ENCODE results near the gene PSMD13. TPM values are rescaled to one million over a fixed set of nuclear protein-coding genes. Genes with fewer than 3 reads are reported as not detected.

PSMD13 gene
- total RNA-seq, 1 experiment from 2014 or later, result 141 TPM

DNA sequence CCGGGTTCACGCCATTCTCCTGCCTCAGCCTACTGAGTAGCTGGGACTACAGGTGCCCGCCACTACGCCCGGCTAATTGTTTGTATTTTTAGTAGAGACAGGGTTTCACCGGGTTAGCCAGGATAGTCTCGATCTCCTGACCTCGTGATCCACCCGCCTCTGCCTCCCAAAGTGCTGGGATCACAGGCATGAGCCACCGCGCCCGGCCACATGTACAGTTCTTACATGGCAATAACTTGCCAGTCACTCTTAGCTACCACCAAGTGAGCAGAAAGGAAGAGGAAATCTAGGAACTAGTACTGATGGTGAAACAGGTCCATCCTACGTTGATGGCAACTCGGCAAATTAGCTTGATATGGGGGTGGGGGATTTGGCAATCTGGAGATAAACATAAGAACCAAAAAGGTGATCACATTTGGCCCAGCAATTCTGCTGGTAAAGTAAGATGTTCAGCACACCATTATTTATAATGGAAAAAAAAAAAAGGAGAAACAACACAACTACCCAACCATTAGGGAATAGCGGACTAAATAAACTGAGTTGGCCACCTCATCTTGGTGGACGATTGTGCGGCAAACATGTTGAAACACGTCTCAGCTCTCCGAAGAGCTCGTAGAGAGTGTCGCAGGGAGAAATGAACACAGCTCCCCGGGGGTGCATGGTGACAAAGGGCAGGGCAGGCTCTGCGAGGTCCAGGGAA is 46.8 kb downstream of the PSMD13 start:
- H2BK5ac ChIP-seq (ENCODE audit: insufficient read length, low read length), result no peak overlapping the region
- no peak overlapping the region for H2BK15ac ChIP-seq (ENCODE audit: low read depth, low read length)
- H2BK120ac ChIP-seq (ENCODE audit: low read depth, low read length, poor library complexity, severe bottlenecking), result no peak overlapping the region
- H3K79me1 ChIP-seq (ENCODE audit: insufficient read depth, low read depth, low read length, poor library complexity, severe bottlenecking), result no peaks in the 10 kb centered on the region
- no peak for DNase-seq
- H2AFZ ChIP-seq (ENCODE audit: low read length), result no peak overlapping the region
- Mint-ChIP-seq H3K27ac (peak overlapping the region in 2 of 3 experiments; percentile 62 to 68; a peak in 3 of 7 replicates), H3K27me3 (ENCODE audit: low read depth) (peaks cover 13% of the 10 kb centered on the region), H3K36me3 (ENCODE audit: insufficient read depth in 1 of 3, low read depth in 3 of 3) (no peaks in the 10 kb centered on the region; a peak in 3 of 7 replicates), H3K4me1 (peaks cover 25 to 33% of the 10 kb centered on the region in 2 experiments), H3K9me3 (peaks cover 0 to 2% of the 10 kb centered on the region in 2 experiments; a peak in 1 of 5 replicates), H3K4me3 (peak overlapping the region in 1 of 2 experiments; percentile 57; a peak in 2 of 5 replicates)
- no peak overlapping the region for H4K8ac ChIP-seq (replicated peaks; ENCODE audit: insufficient read length, low read depth, low read length)
- no peak overlapping the region for H3K23ac ChIP-seq (ENCODE audit: insufficient read length, low read depth, low read length)
- no peak overlapping the region for H3K56ac ChIP-seq (ENCODE audit: insufficient read length, low read depth, low read length)
- H3K14ac ChIP-seq (ENCODE audit: insufficient read depth, low read length), result no peak overlapping the region
- H3K9me3 ChIP-seq (ENCODE audit: control insufficient read depth, low read depth, low read length), result no peaks in the 10 kb centered on the region
- no peak overlapping the region for H3K27ac ChIP-seq (ENCODE audit: insufficient read length, low read depth, low read length)
- no peak overlapping the region for H3K4me2 ChIP-seq (ENCODE audit: insufficient read depth, insufficient read length, low read length)
- H2AK5ac ChIP-seq (ENCODE audit: insufficient read length, low read length), result no peak overlapping the region
- H2BK20ac ChIP-seq (ENCODE audit: low read depth, low read length, poor library complexity, severe bottlenecking), result no peak overlapping the region
- no CpG with 5 or more reads among the region's 23 CpGs for WGBS (ENCODE audit: extremely low coverage, insufficient read length, low lambda C conversion rate)
- TF ChIP-seq, protein P1, sequence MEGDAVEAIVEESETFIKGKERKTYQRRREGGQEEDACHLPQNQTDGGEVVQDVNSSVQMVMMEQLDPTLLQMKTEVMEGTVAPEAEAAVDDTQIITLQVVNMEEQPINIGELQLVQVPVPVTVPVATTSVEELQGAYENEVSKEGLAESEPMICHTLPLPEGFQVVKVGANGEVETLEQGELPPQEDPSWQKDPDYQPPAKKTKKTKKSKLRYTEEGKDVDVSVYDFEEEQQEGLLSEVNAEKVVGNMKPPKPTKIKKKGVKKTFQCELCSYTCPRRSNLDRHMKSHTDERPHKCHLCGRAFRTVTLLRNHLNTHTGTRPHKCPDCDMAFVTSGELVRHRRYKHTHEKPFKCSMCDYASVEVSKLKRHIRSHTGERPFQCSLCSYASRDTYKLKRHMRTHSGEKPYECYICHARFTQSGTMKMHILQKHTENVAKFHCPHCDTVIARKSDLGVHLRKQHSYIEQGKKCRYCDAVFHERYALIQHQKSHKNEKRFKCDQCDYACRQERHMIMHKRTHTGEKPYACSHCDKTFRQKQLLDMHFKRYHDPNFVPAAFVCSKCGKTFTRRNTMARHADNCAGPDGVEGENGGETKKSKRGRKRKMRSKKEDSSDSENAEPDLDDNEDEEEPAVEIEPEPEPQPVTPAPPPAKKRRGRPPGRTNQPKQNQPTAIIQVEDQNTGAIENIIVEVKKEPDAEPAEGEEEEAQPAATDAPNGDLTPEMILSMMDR (conservative IDR thresholded peaks at IDR 0.05), result no peak
- peaks cover 5% of the 10 kb centered on the region for H3K23me2 ChIP-seq (ENCODE audit: insufficient read length, low read depth, low read length, poor library complexity, severe bottlenecking)
- no peaks in the 10 kb centered on the region for H3K79me2 ChIP-seq (ENCODE audit: insufficient read depth, low read length)
- no peak overlapping the region for H3K9ac ChIP-seq (ENCODE audit: extremely low read depth, insufficient read length, low read length)
- no peak overlapping the region for H2BK12ac ChIP-seq (ENCODE audit: insufficient read length, low read depth, low read length)
- peaks cover 7% of the 10 kb centered on the region; the same call in 1 of the 2 replicates for H3K27me3 ChIP-seq (ENCODE audit: insufficient read depth, low read length)
- no peak overlapping the region for H4K5ac ChIP-seq (ENCODE audit: insufficient read length, low read depth, low read length)
- no peak overlapping the region for H3K18ac ChIP-seq (ENCODE audit: insufficient read length, low read depth, low read length)
- H4K91ac ChIP-seq (ENCODE audit: insufficient read length, low read depth, low read length), result no peak overlapping the region
- no peak overlapping the region for H3K4ac ChIP-seq (ENCODE audit: low read depth, low read length)
- H3T11ph ChIP-seq (ENCODE audit: low read length), result no peak overlapping the region
- no peaks in the 10 kb centered on the region for H4K20me1 ChIP-seq (ENCODE audit: control insufficient read depth, insufficient read depth, insufficient read length)
- no peaks in the 10 kb centered on the region for H3K4me1 ChIP-seq (ENCODE audit: insufficient read depth, low read length)

Measured in H9 (cell line).